GM12801 (cell line): Measurements from ENCODE around the gene CYP4F8.

Experiments used
- TF ChIP-seq, protein P1 (sequence below): IDR thresholded peaks from one replicate; pipeline ENCODE4 v1.5.1; 2011; ENCODE audit warnings: control low read depth; ENCODE audit not compliant: insufficient read length; ENCODE audit errors: extremely low read depth

Gene CYP4F8

DNA sequence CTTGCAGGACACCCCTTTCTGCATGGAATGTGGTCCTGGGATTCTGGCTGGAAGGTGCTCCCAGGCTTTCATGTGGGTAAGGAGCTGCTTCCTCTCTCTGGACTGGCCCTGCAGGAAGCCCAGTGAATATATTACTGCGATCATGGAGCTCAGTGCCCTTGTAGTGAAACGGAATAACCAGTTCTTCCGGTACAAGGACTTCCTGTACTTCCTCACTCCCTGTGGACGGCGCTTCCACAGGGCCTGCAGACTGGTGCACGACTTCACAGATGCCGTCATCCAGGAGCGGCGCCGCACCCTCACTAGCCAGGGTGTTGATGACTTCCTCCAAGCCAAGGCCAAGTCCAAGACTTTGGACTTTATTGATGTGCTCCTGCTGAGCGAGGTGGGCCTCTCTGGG lies 8.0 kb downstream of the CYP4F8 start:
- TF ChIP-seq, protein P1, sequence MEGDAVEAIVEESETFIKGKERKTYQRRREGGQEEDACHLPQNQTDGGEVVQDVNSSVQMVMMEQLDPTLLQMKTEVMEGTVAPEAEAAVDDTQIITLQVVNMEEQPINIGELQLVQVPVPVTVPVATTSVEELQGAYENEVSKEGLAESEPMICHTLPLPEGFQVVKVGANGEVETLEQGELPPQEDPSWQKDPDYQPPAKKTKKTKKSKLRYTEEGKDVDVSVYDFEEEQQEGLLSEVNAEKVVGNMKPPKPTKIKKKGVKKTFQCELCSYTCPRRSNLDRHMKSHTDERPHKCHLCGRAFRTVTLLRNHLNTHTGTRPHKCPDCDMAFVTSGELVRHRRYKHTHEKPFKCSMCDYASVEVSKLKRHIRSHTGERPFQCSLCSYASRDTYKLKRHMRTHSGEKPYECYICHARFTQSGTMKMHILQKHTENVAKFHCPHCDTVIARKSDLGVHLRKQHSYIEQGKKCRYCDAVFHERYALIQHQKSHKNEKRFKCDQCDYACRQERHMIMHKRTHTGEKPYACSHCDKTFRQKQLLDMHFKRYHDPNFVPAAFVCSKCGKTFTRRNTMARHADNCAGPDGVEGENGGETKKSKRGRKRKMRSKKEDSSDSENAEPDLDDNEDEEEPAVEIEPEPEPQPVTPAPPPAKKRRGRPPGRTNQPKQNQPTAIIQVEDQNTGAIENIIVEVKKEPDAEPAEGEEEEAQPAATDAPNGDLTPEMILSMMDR: no peak

DNA sequence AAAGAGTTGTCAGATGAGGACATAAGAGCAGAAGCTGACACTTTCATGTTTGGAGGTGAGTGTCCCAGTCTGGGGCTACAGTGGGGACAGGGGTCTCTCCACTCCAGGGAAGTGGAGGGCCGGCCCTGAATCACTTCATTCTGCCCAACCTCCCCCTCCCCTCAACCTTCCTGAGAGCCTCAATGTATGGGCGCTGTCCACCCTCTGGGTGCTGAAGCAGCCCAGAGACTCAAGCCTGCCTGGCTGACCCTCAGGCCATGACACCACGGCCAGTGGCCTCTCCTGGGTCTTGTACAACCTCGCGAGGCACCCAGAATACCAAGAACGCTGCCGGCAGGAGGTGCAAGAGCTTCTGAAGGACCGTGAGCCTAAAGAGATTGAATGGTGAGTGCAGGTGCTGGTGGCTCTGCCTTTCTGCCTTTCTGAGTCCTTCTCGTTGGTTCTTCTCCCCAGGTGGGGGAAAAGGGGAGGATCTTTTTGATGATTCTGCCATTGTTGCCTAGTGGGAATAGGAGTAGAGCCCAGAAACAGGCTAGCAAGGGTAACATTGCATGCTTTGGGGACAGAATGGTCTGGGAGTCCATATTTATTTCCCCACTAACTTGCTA lies 8.8 kb downstream of the CYP4F8 start:
- TF ChIP-seq, protein P1: no peak

DNA sequence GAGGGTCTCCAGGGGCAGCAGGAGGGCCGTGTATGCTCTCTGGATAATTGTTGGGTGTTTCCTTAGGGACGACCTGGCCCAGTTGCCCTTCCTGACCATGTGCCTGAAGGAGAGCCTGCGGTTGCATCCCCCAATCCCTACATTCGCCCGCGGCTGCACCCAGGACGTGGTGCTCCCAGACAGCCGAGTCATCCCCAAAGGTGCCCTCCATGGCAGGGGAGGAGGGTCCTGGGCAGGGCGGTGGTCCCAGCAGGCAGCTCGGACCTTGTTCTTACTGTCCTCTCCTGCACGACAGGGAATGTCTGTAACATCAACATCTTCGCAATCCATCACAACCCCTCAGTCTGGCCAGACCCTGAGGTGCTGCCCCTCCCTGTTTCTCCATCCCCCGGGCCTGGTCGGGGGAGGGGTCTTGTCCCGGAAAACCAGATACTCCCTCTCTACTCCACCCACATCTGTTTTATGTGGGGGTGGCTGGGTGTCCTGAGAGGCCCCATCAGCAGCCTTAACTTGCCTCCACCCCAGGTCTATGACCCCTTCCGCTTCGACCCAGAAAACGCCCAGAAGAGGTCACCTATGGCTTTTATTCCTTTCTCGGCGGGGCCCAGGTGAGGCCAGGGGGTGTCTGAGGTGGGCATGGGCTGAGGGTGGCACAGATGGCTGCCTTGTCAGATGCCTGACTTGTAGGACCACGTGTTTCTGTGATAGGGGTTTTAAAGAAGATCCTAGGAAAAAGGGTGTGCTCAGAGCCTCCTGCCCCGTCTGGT lies 13.4 kb downstream of the CYP4F8 start:
- TF ChIP-seq, protein P1: no peak

DNA sequence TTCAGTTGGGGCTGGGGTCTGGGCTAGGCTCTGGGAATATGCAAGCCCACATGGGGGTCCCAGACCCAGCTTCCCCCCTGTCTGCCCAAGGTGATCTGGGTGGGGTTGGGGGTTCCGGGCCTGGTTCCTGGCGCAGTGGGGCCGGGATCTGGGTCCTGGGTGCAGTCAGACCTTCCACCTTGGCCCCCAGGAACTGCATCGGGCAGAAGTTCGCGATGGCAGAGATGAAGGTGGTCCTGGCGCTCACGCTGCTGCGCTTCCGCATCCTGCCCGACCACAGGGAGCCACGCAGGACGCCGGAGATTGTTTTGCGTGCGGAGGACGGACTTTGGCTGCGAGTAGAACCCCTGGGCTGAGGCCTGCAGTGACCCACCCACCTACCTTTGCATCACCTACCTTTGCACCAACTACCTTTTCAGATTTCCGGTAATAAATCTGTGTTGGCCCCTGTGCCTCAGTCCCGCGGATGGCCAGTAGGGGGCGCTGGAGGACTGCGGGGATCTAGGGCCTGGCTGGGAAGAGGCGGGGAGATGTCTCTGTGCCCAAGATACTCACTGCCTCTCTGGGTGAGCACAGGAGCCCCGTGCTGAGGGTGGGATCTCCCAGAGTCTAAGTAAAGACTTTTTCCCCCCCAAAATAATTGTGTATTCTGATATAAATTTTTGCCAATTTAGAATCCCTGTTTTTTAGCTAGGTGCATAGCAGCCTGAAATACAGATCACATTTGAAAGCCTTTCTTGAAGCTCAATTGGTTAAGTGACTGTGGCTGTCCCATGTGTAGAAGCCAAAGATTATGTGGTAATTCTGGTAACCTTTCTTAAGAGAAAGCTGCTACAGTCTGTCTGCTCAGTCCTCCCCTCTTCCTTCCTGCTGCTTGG lies 14.2 kb downstream of the CYP4F8 start:
- TF ChIP-seq, protein P1: no peak

DNA sequence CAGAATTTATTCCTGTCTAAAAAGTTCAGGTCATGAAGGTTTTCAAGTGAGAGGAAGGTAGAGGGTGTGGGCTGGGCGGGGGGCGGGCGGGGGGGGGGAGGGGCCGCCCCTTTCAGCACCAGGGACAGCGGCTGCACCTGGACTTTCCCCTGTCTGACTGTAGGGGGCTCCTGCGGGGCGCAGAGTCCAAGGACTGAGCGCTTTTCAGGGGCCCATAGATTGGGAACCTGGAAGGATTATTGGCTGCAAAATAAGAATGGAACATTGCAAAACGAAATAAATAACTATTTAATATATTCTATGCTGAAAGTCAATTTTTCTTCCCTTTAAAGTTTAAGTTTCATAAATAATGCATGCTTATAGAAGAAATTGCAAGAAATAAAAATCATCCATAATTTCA lies 16.8 kb downstream of the CYP4F8 start:
- TF ChIP-seq, protein P1: no peak

DNA sequence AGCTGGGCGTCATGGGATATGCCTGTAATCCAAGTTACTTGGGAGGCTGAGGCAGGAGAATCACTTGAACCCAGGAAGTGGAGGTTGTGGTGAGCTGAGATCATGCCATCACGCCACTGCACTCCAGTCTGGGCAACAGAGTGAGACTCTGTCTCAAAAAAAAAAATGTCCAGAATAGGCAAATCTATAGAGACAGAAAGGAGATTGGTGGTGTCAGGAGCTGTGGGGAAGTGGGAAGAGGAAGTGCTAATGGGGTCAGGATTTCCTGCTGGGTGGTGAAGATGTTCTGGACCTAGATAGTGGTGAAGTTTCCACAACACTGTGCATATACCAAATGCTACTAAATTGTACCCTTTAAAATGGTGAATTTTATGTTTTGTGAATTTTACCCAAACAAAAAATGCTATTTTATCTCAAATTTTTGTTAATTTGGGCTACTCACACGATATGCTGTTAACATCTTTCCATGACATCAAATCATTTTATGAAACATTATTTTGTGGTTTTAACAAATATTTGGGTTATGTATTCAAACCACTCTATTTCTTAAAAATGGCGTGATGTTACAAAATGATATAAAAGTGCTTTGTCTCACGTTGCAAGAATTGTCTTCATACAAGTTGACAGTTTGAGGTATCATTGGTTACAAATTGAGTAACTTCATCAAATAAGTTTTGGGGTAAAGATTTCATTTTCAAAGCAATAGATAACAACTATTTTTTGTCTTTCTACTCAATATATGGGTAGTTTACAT lies 18.2 kb downstream of the CYP4F8 start:
- TF ChIP-seq, protein P1: no peak

DNA sequence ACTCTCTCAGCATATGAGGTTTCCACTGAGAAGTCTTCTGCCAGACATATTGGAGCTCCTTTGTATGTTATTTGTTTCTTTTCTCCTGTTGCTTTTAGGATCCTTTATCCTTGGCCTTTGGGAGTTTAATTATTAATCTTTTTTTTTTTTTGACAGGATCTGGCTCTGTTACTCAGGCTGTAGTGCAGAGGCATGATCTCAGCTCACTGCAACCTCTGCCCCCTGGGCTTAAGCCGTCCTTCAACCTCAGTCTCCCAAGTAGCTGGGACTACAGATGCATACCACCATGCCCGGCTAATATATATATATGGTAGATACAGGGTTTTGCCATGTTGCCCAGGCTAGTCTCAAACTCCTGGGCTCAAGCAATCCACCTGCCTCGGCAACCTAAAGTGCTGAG lies 19.1 kb downstream of the CYP4F8 start:
- TF ChIP-seq, protein P1: no peak
